ENCODE data around the gene RGS6. TPM values are rescaled to one million over a fixed set of nuclear protein-coding genes. Genes with fewer than 3 reads are reported as not detected.

The RGS6 gene
- total RNA-seq, 2 donors from 2014 or later: 1.4 to 4.7 TPM

GRCh38 chr14:72578514-72578913, 646.3 kb downstream of the RGS6 start:
- Histone ChIP-seq H3K27me3 (replicated peaks; ENCODE audit: insufficient read depth) (no peaks in the 10 kb centered on the region), H3K27ac (no peak overlapping the region), H3K4me3 (no peak overlapping the region), H3K36me3 (no peaks in the 10 kb centered on the region), H3K4me1 (ENCODE audit: control insufficient read depth in 1 of 2, low read depth in 2 of 2) (peaks cover 0 to 11% of the 10 kb centered on the region in 2 donors), H3K9me3 (no peaks in the 10 kb centered on the region)
- ATAC-seq (ENCODE audit: insufficient number of reproducible peaks, low FRiP score, low read depth) (no peak), DNase-seq (ENCODE audit: low spot score) (no peak)
- TF ChIP-seq, protein P1, sequence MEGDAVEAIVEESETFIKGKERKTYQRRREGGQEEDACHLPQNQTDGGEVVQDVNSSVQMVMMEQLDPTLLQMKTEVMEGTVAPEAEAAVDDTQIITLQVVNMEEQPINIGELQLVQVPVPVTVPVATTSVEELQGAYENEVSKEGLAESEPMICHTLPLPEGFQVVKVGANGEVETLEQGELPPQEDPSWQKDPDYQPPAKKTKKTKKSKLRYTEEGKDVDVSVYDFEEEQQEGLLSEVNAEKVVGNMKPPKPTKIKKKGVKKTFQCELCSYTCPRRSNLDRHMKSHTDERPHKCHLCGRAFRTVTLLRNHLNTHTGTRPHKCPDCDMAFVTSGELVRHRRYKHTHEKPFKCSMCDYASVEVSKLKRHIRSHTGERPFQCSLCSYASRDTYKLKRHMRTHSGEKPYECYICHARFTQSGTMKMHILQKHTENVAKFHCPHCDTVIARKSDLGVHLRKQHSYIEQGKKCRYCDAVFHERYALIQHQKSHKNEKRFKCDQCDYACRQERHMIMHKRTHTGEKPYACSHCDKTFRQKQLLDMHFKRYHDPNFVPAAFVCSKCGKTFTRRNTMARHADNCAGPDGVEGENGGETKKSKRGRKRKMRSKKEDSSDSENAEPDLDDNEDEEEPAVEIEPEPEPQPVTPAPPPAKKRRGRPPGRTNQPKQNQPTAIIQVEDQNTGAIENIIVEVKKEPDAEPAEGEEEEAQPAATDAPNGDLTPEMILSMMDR (IDR thresholded peaks at IDR 0.05): no peak

GRCh38 chr14:72582582-72582981, 650.4 kb downstream of the RGS6 start:
- H3K36me3 ChIP-seq: no peaks in the 10 kb centered on the region
- no peaks in the 10 kb centered on the region for H3K4me1 ChIP-seq (ENCODE audit: control insufficient read depth in 1 of 2, low read depth in 2 of 2)
- H3K27ac ChIP-seq: no peak overlapping the region
- TF ChIP-seq, protein P1 (IDR thresholded peaks at IDR 0.05): no peak
- H3K9me3 ChIP-seq: no peaks in the 10 kb centered on the region
- H3K27me3 ChIP-seq (replicated peaks; ENCODE audit: insufficient read depth): no peaks in the 10 kb centered on the region
- no peak overlapping the region for H3K4me3 ChIP-seq
- no peak for ATAC-seq (ENCODE audit: insufficient number of reproducible peaks, low FRiP score, low read depth)
- no peak for DNase-seq (ENCODE audit: low spot score)

GRCh38 chr14:72583316-72584272, 651.4 kb downstream of the RGS6 start:
- DNase-seq (ENCODE audit: low spot score): no peak
- no peaks in the 10 kb centered on the region for H3K9me3 ChIP-seq
- no peaks in the 10 kb centered on the region for H3K27me3 ChIP-seq (replicated peaks; ENCODE audit: insufficient read depth)
- no peak overlapping the region for H3K27ac ChIP-seq
- no peak for ATAC-seq (ENCODE audit: insufficient number of reproducible peaks, low FRiP score, low read depth)
- H3K4me3 ChIP-seq: no peak overlapping the region
- TF ChIP-seq, protein P1 (IDR thresholded peaks at IDR 0.05): no peak
- H3K36me3 ChIP-seq: no peaks in the 10 kb centered on the region
- no peaks in the 10 kb centered on the region for H3K4me1 ChIP-seq (ENCODE audit: control insufficient read depth in 1 of 2, low read depth in 2 of 2)

GRCh38 chr14:72588521-72588920, 656.3 kb downstream of the RGS6 start:
- Histone ChIP-seq H3K4me1 (ENCODE audit: control insufficient read depth in 1 of 2, low read depth in 2 of 2) (no peaks in the 10 kb centered on the region), H3K4me3 (no peak overlapping the region), H3K36me3 (no peaks in the 10 kb centered on the region), H3K27me3 (replicated peaks; ENCODE audit: insufficient read depth) (no peaks in the 10 kb centered on the region), H3K9me3 (no peaks in the 10 kb centered on the region), H3K27ac (no peak overlapping the region)
- no peak for ATAC-seq (ENCODE audit: insufficient number of reproducible peaks, low FRiP score, low read depth)
- no peak for DNase-seq (ENCODE audit: low spot score)
- TF ChIP-seq, protein P1 (IDR thresholded peaks at IDR 0.05): no peak

GRCh38 chr14:72589652-72590051, 657.4 kb downstream of the RGS6 start:
- ATAC-seq (ENCODE audit: insufficient number of reproducible peaks, low FRiP score, low read depth) (no peak), DNase-seq (ENCODE audit: low spot score) (no peak)
- H3K4me1 ChIP-seq (ENCODE audit: control insufficient read depth in 1 of 2, low read depth in 2 of 2): no peaks in the 10 kb centered on the region
- TF ChIP-seq, protein P1 (IDR thresholded peaks at IDR 0.05): no peak
- H3K27me3 ChIP-seq (replicated peaks; ENCODE audit: insufficient read depth): no peaks in the 10 kb centered on the region
- no peak overlapping the region for H3K4me3 ChIP-seq
- H3K9me3 ChIP-seq: no peaks in the 10 kb centered on the region
- no peaks in the 10 kb centered on the region for H3K36me3 ChIP-seq
- H3K27ac ChIP-seq: no peak overlapping the region
